Lung (tissue), 12 donors: ENCODE measurements around the gene TP73. TPM values are rescaled to one million over a fixed set of nuclear protein-coding genes. Genes with fewer than 3 reads are reported as not detected.
A peak's percentile ranks its signal among the peaks of the same experiment; 100 is the strongest.
"Not testable (repeated sequence)": the region's sequence is repeated elsewhere in the genome, so short reads cannot be mapped to it uniquely, and the experiment has no call there.

Experiments
- ATAC-seq: fragments of 200-7000 bp; cut with Tn5 transposase; one replicate; pipeline ENCODE4 v1.9.1; 2020; ENCODE audit warnings: moderate number of reproducible peaks; ENCODE audit not compliant: insufficient read depth, low FRiP score
- DNase-seq, 3 donors: peaks; one replicate each; pipeline ENCODE4 v3.0.0-alpha.2; 2013 to 2017
- H3K27ac ChIP-seq, 2 donors: one replicate each; pipeline ENCODE4 v1.5.1; 2013; ENCODE audit warnings: mild to moderate bottlenecking in 2 of 2, moderate library complexity in 2 of 2, control low read depth in 1 of 2, inconsistent platforms in 1 of 2, low read depth in 1 of 2, low read length in 1 of 2
- H3K27me3 ChIP-seq, 3 donors: one replicate each; pipeline ENCODE4 v1.5.1; 2013; ENCODE audit warnings: low read length in 2 of 3; ENCODE audit not compliant: control insufficient read depth in 3 of 3, insufficient read depth in 3 of 3
- H3K36me3 ChIP-seq, 4 donors: one replicate each; pipeline ENCODE4 v1.5.1; 2013; ENCODE audit warnings: low read length in 4 of 4, mild to moderate bottlenecking in 1 of 4, moderate library complexity in 1 of 4; ENCODE audit not compliant: control insufficient read depth in 4 of 4, insufficient read depth in 4 of 4
- H3K4me1 ChIP-seq, 5 donors: one replicate each; pipeline ENCODE4 v1.5.1; 2013; ENCODE audit warnings: low read length in 5 of 5, mild to moderate bottlenecking in 2 of 5, moderate library complexity in 1 of 5; ENCODE audit not compliant: control insufficient read depth in 5 of 5, insufficient read depth in 5 of 5
- H3K4me3 ChIP-seq: one replicate; pipeline ENCODE4 v1.5.1; 2013; ENCODE audit warnings: mild to moderate bottlenecking, control low read depth, moderate library complexity
- H3K9ac ChIP-seq, 2 donors: one replicate each; pipeline ENCODE4 v1.5.1; 2013; ENCODE audit warnings: low read length in 2 of 2, control low read depth in 1 of 2; ENCODE audit not compliant: insufficient read depth in 1 of 2
- H3K9me3 ChIP-seq, 4 donors: one replicate each; pipeline ENCODE4 v1.5.1; 2013; ENCODE audit warnings: low read length in 3 of 4, mild to moderate bottlenecking in 1 of 4, moderate library complexity in 1 of 4; ENCODE audit not compliant: control insufficient read depth in 4 of 4, insufficient read depth in 3 of 4
- WGBS, 2 donors: extraction: QIAGEN DNeasy Blood & Tissue Kit; methylation state at CpG; one replicate each; pipeline ENCODE4 v1.1.7; 2013; 5-methylcytosine and 5-hydroxymethylcytosine counted together
- polyA plus RNA-seq, 2 donors: library from polyadenylated mRNA; stranded (reverse); fragments of 200-250 nt; gene quantifications; one replicate each; pipeline ENCODE4 v1.2.1, GENCODE V29; 2013
- total RNA-seq, 2 donors: library from RNA; depleted of rRNA in 1 of 2; stranded (reverse); fragments of >200 nt in 1 of 2; gene quantifications; one replicate each; pipeline ENCODE4 v1.2.1, GENCODE V29; 2014 to 2021
- TF ChIP-seq, protein P1 (sequence below): IDR thresholded peaks from 2 replicates; pipeline ENCODE4 v1.5.1; 2012; ENCODE audit warnings: mild to moderate bottlenecking; ENCODE audit errors: control extremely low read depth, extremely low read depth
- donor health status: control.
- donor health status: control.
- donor health status: Bipolar disorder and iron deficiency.
- donor health status: healthy.
- donor health status: DM: yes; HTN: yes; CAD: no.

The TP73 gene
- total and polyA plus RNA-seq, 4 donors: 1.7 to 12.3 (median 2.2) TPM

DNA sequence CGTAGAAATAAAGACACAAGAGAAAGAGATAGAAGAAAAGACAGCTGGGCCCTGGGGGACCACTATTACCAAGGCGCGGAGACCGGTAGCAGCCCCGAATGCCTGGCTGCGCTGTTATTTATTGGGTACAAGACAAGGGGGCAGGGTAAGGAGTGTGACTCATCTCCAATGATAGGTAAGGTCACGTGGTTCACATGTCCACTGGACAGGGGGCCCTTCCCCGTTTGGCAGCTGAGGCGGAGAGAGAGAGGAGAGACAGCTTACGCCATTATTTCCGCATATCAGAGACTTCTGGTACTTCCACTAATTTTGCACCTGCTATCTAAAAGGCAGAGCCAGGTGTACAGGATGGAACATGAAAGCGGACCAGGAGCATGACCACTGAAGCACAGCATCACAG, 31.6 kb upstream of the TP73 start:
- H3K9ac ChIP-seq: no peak overlapping the region
- H3K4me1 ChIP-seq: peaks cover 5 to 31% (median 12%) of the 10 kb centered on the region in 5 donors
- H3K9me3 ChIP-seq: no peaks in the 10 kb centered on the region
- TF ChIP-seq, protein P1, sequence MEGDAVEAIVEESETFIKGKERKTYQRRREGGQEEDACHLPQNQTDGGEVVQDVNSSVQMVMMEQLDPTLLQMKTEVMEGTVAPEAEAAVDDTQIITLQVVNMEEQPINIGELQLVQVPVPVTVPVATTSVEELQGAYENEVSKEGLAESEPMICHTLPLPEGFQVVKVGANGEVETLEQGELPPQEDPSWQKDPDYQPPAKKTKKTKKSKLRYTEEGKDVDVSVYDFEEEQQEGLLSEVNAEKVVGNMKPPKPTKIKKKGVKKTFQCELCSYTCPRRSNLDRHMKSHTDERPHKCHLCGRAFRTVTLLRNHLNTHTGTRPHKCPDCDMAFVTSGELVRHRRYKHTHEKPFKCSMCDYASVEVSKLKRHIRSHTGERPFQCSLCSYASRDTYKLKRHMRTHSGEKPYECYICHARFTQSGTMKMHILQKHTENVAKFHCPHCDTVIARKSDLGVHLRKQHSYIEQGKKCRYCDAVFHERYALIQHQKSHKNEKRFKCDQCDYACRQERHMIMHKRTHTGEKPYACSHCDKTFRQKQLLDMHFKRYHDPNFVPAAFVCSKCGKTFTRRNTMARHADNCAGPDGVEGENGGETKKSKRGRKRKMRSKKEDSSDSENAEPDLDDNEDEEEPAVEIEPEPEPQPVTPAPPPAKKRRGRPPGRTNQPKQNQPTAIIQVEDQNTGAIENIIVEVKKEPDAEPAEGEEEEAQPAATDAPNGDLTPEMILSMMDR: no peak
- H3K27me3 ChIP-seq: no peaks in the 10 kb centered on the region
- 82 to 84% methylated on average over 12 of the region's 12 CpGs for WGBS, 2 donors
- ATAC-seq (no peak), DNase-seq (no peak)
- no peak overlapping the region for H3K27ac ChIP-seq
- no peaks in the 10 kb centered on the region for H3K36me3 ChIP-seq
- no peak overlapping the region for H3K4me3 ChIP-seq

DNA sequence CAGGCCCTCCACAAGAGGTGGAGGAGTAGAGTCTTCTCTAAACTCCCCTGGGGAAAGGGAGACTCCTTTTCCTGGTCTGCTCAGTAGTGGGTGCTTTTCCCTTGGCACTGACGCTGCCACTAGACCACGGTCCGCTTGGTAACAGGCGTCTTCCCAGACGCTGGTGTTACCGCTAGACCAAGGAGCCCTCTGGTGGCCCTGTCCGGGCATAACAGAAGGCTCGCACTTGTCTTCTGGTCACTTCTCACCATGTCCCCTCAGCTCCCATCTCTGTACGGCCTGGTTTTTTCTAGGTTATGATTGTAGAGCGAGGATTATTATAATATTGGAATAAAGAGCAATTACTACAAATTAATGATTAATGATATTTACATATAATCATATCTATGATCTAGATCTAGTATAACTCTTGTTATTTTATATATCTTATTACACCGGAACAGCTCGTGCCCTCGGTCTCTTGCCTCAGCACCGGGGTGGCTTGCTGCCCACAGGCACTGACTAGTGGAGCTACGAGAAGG, 31.1 kb upstream of the TP73 start:
- H3K9ac ChIP-seq, H3K27me3 ChIP-seq, H3K36me3 ChIP-seq, H3K27ac ChIP-seq, H3K4me3 ChIP-seq, H3K9me3 ChIP-seq, ATAC-seq: not testable (repeated sequence)
- H3K4me1 ChIP-seq: peaks cover 6 to 36% (median 12%) of the 10 kb centered on the region in 5 donors
- DNase-seq: peak in 2 of 3 donors; percentile 41 to 53
- 27 to 31% methylated on average over 13 to 15 of the region's 15 CpGs for WGBS, 2 donors

DNA sequence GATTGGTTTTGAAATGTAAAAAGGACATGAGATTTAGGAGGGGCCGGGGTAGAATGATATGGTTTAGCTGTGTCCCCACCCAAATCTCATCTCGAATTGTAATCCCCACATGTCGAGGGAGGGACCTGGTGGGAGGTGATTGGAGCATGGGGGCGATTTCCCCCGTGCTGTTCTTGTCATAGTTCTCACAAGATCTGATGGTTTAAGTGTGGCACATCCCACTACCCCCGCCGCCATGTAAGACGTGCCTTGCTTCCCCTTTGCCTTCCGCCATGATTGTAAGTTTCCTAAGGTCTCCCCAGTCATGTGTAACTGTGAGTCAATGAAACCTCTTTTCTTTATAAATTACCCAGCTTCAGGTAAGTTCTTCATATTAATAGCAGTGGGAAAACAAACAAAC, 30.2 kb upstream of the TP73 start:
- 86 to 93% methylated on average over 9 of the region's 9 CpGs for WGBS, 2 donors
- H3K36me3 ChIP-seq, H3K4me3 ChIP-seq, H3K9me3 ChIP-seq, H3K9ac ChIP-seq, H3K27ac ChIP-seq, ATAC-seq, DNase-seq, H3K27me3 ChIP-seq: not testable (repeated sequence)
- peaks cover 6 to 36% (median 12%) of the 10 kb centered on the region in 5 donors for H3K4me1 ChIP-seq

DNA sequence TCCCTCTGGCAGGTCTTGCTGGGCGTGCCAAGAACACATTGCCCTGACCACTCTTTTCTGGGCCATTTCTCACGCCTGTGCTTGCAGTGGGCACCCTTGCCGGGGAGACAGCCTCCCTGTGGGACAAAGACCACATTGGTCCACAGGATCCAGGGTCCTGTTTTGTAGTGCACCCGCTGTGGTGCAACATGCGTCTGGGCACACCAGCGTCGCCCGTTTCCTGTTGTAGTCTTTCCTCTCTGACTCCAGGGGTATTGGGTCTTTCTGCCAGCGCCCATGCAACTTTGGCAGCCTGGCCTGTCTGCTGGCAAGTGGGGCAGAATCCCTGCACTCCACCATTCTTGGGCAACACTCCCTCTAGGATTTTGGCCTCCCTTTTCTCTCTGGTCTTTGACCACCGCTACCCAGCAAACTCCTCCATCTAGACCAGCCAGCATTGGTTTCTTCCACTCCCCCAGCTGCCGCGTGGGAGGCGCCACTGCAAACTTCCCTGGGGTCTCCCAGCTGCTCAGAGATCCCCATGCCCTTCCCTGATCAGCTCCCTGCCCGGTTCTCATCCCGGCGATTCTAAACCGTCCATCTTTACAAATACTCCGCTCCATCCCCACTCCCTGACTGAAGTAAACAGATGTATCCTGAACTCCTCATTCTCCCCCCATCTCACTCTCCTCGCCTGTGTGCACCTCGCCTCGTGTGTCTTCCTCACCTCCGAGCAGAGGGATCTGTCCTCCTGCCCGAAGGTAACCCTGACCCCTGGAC, 28.7 kb upstream of the TP73 start:
- H3K9me3 ChIP-seq: no peaks in the 10 kb centered on the region
- 30 to 31% methylated on average over 23 of the region's 23 CpGs for WGBS, 2 donors

More for the DNA sequence above, 28.7 kb upstream of the TP73 start:
- Histone ChIP-seq H3K27me3 (no peaks in the 10 kb centered on the region), H3K4me1 (peaks cover 6 to 30% (median 10%) of the 10 kb centered on the region in 5 donors), H3K27ac (no peak overlapping the region), H3K4me3 (peak overlapping the region; percentile 78), H3K9ac (peak overlapping the region in 1 of 2 donors; percentile 70), H3K36me3 (peaks cover 4 to 14% (median 10%) of the 10 kb centered on the region in 4 donors)
- ATAC-seq (no peak), DNase-seq (no peak)
- TF ChIP-seq, protein P1: no peak
